NCI-H82 (cell line): ENCODE data around the gene CCDC63.
"Not testable (repeated sequence)": the region's sequence is repeated elsewhere in the genome, so short reads cannot be mapped to it uniquely, and the experiment has no call there.

Source experiments
- DNase-seq: peaks from one replicate; lab custom pipeline; 2025; lab: John Stamatoyannopoulos, UW

The CCDC63 gene

DNA sequence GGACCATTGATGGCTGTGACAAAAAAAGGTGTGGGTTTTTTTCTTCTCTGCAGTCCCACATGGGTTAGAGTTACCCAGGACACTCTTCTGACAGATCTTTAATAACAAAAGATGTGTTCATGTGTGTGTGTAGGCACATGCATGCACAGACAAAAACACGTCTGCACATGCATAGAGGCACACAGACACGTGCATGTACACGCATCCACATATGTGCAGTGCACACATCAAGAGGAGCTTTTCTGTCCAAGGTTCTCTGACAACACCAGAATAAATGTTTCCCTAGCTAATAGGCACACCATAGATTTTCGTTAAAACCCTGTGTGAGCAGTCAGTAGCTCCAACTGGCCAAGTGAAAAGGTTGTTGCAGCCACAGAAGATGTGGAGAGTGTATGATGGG, 76.4 kb downstream of the CCDC63 start:
- no peak for DNase-seq

DNA sequence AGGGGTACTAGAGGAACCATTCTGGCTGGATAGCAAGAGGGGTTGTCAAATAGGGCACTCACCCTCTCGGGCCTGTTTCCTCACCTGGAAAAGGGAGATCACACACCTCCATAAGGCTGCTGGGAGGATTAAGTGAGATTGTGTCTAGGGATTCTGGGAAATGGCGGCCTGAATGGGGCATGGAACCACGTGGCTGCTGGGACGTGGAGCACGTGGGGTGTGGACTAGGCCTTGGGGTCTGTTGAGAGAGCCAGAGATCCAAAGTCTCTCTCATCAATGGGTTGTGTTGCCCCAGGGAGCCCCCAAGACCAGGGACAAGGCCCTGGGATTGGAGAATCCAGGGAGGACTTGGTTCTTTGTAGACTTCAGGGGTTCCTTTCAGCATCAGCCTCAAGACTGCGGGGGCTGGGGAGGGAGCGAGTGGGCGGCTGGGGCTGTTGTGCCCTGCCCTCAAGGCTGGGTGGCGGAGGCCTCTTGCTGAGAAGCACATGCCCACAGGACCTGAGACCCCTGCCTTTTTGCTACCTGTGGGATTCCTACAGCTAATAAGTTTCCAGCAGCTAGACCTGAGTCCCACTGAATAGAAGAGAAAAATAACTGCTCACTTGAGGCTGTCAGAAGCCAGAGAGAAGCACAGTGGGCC, 77.0 kb downstream of the CCDC63 start:
- DNase-seq: no peak

DNA sequence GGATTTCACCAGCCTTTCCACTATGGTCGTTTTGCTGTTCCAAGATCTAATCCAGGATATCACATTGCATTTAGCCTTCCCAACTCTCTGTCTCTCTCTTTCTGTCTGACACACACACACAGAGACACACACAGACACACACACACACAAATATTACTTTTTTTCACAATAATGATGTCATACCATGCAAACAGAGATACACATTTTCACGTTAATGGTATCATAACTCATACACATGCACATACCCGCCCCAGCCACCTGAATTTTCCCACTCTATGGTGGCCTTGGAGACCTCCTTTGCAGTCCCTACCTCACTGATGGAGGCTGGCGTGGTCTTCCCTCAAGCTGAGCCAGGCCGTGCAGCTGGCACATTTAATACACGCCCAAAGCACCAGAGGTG, 80.8 kb downstream of the CCDC63 start:
- no peak for DNase-seq

DNA sequence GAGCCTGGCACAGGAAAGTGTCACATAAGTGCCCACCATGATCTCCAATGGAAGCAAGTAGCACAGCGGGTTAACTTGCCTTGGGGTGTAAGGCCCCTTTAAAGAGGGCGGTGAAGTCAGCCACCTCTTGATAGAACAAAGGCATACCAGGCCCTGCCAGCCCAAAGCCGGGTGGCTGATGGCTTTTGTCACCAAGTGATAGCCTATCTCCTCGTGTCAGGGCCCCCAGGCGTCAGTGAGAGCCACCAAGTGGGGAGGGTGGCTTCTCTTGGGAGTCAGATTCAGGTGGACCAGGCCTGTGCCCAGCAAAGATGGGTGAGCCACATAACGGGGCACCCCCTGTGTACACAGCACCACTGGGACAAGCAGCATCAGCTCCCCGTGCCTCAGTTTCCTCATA, 81.9 kb downstream of the CCDC63 start:
- DNase-seq: no peak

DNA sequence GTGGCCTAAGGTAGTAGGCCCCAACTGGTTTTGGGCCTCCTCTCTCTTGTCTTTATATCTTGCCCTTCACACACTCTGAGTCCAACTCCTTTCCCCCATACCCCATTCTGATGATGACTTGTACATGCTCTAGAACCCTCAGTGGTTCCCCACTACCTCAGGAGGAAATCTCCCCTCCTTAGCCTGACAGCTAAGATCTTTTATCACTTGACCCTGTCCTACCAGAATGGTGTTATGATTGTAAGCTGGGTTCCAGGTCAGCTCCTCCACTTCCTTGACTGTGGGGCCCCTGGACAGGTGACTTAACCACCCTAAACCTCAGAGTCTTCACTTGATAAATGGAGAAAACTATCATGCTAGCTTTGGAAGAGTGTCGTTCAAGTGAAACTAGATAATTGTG, 83.0 kb downstream of the CCDC63 start:
- no peak for DNase-seq

DNA sequence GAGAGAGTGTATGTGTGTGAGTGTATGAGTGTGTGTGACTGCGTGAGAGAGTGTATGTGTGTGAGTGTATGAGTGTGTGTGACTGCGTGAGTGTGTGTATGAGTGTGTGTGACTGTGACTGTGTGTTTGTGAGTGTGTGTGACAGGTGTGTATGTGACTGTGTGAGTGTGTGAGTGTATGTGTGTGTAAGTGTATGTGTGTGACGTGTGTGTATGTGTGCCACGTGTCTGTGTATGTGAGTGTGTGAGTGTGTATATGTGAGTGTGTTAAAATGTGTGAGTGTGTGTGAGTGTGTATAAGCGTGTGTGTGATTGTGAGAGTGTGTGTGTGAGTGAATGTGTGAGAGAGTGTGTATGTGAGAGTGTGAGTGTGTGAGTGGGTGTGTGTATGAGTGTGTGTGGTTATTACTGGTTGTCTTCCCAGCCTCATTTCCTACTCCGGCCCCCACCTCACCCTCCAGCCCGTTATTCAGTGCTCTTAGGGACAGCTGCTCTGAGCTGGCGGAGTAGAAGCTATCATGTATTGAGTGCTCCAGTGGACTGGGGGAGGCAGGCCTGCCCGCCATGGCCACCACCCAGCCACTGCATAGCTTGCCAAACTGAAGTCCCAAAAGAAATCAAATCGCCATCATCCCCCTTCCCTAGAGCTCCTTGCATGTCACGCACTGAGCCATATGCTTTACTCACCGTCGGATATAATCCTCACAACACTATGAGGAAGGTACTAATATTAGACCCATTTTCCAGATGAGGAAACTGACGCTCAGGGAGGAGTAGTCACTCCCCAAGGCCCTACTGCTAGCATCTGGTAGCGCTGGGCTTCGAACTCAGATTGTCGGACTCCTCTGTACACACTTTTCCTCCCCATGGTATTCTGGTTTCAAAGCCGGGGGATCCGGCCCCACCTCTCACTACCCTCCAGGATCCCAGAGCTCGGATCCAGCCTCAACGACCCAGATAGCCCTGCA, 83.8 kb downstream of the CCDC63 start:
- DNase-seq: no peak

DNA sequence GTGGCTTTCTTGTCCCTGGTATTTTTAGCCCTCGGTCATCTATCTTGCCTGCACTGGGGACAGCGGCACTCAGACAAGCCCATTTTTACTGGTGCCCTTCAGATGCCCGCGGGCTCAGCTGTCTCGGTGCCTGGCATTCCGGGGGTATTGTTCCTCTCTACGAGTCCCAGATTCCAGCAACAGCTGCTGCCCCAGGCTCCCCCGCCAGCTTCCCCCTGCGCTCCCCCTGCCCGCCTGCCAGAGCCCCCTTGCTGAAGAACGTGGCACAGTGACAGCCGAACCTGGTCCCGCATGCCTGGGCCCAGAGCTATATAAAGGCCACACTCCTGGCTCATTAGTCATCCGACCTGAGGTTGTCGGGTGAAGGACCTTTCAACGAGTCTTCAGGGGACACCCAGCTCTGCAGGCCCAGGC, 84.5 kb downstream of the CCDC63 start:
- DNase-seq: no peak

DNA sequence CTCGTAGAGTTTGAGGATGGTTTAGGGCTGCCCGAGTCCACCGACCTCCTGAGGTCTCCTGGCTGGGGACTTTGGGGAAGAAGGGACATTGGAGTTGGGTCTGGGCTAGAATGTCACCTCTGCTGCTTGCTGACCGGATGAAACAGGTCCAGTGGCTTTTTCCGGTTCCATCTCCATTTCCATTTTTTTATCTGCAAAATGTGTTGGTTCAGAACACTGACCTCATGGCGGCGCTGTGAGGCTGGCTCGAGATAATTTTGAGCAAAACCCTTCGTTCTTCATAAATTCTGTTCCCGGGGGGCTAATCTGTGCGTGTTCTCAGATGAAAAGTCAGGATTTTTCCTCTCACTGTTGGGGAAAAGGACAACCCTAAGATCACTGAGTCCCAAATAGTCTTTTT, 85.3 kb downstream of the CCDC63 start:
- DNase-seq: peak; percentile 16

DNA sequence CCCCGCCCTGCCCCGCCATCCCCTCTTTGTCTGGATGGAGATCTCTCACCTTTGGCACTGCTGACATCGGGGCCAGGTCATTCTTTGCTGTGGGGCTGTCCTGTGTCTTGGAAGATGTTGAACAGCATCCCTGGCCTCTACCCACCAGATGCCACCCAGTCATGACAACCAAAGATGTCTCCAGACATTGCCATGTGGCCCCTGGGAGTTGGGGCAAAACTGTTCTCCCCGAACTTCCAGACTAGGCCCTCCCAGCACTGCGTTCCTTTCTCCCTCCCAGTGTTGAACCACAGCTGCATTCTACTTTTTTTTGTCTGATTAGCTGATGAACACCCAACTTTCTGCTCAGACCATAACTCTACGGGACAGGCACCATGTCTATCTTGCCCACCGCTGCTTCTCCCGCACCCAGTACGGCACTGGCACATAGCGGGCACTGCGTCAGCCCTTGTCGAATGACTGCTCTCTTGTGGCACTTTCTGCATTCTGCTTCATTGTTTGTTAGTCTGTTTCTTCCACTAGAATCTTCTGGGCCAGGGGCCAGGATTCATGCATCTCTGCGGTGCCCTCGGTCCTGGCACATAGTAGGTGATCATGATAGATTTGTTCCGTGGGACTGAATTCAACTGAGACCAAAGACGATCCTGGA, 86.7 kb downstream of the CCDC63 start:
- no peak for DNase-seq

DNA sequence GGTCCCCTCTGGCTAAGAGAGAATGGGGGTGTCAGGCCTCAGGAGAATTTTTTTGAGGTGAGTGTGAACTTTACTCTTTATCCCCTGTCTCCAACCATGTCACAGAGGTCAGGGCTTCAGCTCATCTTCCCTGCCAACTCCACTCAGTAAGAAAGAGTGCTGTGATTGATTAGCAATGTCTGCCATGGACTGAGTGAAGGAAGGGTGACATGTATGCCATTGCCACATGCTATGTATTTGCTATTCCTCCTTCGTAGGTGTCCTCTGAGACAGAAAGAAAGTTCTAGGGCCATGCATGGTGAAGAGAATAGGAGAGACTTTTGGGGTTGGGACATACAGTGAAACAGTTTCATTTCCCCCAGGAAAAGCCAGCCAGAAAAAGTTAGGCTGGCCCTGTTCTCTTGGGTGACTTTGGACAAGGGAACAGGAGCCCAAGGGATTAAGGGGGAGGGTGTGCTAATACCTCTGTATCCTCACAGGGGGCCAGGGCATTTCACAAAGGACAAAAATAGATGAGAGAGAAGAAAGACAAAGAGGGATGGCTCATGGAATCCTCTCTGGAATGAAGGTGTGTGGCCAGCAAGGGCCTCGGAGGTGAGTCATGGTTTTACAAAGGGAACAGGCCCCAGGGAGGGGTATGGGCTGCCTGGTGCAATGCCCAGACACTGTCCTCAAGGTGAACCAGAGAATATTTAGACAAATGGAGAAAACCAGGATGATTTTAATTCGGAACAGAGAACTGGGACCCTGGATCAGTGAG, 87.5 kb downstream of the CCDC63 start:
- peak; percentile 41 for DNase-seq

DNA sequence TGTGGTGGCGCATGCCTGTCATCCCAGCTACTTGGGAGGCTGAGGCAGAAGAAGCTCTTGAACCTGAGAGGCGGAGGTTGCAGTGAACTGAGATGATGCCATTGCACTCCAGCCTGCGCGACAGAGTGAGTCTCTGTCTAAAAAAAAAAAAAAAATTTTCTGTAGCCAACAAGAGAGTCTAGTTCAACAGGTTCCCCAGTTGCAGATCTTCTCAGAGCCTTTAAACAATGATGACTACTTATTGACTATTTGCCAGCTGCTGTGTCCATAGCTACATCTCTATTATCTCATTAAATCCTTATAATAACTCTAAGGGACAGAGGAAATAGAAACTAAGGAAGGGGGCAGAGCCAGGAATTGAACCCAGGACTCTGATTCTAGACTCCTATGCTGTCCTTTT, 88.8 kb downstream of the CCDC63 start:
- no peak for DNase-seq

DNA sequence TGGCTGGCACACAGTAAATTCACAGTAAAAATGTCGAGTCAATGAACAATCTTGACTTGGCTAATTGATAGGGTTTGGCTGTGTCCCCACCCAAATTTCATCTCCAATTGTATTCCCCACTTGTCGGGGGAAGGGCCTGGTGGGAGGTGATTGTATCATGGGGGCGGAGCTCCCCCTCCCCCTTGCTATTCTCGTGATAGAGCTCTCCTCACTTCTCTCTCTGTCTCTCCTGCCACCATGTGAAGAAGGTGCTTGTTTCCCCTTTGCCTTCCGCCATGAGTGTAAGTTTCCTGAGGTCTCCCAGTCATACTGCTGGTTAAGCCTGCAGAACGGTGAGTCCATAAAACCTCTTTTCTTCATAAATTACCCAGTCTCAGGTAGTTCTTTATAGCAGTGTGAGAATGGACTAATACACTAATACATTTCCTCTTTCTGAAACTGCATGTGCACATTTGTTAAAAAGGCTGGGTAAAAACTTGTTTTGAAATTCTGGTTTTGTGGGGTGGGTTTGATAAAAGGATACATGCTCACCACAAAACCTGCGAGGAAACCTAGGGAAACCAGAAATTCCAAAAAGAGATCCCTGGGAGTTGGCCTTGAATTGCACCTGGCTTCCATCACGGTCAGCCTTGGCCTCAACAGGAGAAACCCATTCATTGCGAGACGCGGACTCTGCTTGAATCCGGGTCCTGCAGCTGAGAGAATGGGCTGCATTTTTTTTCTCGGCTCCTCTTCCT, 89.7 kb downstream of the CCDC63 start:
- peak; percentile 24 for DNase-seq

DNA sequence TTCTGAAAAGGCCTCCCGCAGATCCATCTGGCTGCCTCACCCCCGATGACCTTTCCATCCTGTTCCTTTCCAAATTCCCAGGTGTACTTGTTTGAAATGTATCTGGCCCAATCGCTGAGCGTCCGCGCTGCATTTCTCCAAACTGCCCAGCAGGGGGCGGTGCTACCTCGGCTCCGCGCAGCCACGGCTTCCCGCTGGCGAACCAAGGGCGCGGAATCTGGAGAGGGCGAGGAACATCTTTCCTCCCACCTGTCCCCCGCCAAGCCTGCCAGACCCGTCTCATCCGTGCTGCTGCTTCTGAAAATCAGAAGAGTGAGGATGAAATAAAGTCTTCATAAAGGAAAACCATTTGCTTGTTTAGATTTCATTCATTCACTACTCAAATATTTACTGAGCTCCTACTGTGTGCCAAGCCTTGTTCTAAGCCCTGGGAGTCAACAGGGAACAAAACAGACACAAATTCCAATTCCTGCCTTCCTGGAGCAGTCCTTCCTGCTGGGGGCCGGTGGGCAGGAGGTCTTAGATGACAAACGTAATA, 90.4 kb downstream of the CCDC63 start:
- peak; percentile 82 for DNase-seq

DNA sequence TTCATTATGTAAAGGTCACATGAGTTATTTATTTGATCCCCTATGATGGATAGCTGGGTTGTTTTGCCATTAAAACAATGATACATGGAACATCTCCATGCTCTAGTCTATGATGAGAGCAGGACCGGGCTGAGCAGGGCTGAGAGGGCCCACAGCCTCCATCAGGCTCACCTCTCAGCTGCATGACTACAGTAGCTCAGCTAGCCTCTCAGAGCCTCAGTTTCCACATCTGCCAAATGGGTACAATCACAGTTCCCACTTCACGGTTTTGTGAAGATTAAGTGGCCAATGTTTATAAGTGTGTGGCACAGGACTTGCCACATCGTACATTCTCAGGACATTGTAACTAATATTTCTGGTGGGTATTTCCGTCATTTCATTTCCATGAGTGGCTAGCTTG, 93.5 kb downstream of the CCDC63 start:
- DNase-seq: no peak

DNA sequence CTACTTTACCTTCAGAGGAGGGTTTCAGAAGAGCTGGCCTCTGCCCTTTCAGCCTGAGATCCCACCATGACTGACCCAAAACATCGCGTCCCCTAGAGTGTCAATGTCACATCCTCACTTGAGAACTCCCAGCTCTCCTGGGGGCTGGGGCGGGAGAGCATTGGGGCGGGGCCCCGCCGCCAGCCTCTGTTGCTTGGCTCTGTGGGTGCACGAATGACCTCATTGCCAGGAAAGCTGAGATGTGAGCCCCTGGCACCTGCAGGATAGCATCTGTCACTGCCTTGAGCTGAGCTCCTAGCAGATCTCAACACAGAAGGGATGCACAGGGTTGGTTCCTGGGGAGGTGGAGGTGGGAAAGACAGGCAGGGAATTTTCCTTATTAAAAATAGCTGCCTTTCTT, 94.1 kb downstream of the CCDC63 start:
- DNase-seq: peak; percentile 27

DNA sequence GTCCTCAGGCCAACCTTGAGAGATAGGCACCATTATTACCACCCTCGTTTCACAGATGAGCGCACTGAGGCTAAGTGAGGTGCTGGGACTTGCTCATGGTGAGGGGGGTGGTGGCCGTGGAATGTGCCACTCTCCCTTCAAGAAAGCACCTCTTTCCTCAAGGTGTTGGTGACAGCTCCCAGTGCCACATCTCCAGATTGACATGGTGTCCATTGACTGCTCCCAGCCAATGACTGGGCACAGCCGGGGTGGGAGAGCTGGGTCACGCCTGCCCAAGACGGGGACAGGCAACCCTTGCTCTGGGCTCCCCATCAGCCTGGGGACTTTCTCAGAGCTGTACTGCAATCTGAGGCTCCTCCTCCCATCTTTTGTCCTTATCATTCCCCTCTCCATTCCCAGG, 94.6 kb downstream of the CCDC63 start:
- DNase-seq: no peak

DNA sequence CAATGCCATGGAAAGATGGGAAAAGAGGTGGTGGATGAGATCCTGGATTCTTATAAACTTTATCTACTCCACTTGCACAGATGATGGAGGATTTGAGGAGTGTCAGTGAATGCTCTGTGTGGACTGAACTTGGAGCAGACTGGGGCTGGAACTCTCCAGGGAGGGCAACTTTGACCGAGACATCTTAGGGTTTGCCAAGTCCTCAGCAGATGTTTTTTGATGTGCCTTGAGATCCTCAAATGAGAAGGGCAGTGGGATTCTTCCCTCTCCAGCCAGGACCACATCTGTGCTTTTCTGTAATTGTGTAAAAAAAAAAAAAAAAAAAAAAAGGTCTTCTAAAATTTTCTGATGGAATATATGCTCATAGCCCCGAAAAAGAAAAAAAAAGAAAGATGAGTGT, 96.6 kb downstream of the CCDC63 start:
- DNase-seq: no peak

DNA sequence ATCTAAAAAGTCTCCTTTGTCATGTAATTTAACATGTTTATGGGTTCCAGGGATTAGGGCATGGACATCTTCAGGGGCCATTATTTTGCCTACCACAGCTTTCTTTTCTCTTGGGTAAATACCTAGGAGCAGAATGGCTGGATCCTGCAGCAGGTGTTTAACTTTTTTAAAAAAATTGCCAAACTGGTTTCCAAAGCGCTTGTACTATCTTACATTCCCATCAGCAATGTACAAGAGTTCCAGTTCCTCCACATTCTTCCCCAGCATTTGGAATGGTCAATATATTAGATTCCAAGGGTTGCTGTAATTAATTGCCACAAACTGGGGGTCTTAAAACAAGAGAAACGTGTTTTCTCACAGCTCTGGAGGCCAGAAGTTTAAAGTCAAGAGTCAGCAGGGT, 101.3 kb downstream of the CCDC63 start:
- no peak for DNase-seq

DNA sequence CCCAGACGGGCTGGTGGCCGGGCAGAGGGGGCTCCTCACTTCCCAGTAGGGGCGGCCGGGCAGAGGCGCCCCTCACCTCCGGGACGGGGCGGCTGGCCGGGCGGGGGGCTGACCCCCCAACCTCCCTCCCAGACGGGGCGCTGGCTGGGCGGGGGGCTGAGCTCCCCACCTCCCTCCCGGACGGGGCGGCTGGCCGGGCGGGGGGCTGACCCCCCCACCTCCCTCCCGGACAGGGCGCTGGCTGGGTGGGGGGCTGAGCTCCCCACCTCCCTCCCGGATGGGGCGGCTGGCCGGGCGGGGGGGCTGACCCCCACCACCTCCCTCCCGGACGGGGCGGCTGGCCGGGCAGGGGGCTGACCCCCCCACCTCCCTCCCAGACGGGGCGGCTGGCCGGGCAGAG, 103.7 kb downstream of the CCDC63 start:
- DNase-seq: not testable (repeated sequence)

DNA sequence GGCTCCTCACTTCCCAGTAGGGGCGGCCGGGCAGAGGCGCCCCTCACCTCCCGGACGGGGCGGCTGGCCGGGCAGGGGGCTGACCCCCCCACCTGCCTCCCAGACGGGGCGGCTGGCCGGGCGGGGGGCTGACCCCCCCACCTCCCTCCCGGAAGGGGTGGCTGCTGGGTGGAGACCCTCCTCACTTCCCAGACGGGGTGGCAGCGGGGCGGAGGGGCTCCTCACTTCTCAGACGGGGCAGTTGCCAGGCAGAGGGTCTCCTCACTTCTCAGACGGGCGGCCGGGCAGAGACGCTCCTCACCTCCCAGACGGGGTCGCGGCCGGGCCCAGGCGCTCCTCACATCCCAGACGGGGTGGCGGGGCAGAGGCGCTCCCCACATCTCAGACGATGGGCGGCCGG, 104.1 kb downstream of the CCDC63 start:
- DNase-seq: not testable (repeated sequence)
